Smooth muscle cell of the brain vasculature (primary cell): ENCODE data around the gene HPCAL1.
"Not testable (repeated sequence)": the region's sequence is repeated elsewhere in the genome, so short reads cannot be mapped to it uniquely, and the experiment has no call there.

Source experiments
- DNase-seq: peaks from one replicate; pipeline ENCODE4 v3.0.0-alpha.2; 2012; ENCODE audit warnings: low read depth, low spot score

Gene HPCAL1

DNA sequence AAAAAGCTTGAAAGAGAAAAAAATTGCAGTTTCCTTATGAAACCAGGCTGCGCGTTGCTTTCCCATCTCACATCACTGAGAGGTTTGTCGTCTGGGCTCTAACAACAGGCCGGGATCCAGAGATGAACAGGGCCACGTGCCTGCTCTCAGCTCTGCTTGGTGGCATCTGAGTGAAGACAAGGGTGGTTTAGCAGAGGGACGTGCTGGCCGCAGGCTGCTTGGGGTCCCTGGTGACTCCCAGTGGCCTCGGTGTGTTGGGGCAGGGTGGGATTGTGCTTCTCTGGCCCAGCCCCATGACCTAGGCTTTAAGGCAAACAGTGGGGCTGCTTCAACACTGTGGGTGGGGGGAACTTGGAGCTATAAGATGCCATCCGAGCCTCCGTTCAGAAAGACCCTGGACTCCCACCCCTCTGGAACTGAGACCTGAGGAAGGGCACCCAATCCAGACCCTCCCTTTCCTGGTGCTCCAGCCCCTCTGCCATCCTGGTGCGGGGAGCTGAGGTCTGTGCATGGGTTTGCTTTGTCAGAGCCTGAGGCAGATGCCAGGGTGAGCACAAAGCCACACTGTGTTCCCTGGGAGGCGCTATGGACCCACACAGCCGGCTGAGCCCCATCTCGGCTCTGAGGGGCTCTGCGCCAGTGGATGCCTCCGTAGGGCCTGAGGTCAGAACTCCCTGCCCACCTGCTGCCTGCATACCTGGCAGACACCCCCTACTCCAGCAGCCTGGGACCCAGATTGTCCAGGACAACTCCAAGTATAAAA, 18.4 kb upstream of the HPCAL1 start:
- no peak for DNase-seq

DNA sequence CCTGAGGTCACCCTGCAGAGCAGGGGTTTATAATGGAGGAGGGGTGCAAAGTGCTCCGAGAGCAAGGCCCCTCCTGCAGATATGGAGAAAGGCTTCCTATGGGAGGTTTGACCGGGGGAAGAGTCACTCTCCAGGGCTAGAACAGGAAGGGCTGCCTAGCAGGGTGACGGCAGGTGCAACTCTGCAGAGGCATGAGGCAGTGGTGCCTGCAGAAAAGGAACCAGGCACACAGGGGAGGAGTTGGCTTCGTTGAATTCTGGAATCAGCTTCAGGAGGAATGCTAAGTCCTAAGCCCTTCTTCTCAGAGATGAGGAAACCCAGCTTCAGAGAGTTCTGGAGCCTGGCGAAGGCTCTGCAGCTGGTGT, 17.5 kb upstream of the HPCAL1 start:
- DNase-seq = no peak

DNA sequence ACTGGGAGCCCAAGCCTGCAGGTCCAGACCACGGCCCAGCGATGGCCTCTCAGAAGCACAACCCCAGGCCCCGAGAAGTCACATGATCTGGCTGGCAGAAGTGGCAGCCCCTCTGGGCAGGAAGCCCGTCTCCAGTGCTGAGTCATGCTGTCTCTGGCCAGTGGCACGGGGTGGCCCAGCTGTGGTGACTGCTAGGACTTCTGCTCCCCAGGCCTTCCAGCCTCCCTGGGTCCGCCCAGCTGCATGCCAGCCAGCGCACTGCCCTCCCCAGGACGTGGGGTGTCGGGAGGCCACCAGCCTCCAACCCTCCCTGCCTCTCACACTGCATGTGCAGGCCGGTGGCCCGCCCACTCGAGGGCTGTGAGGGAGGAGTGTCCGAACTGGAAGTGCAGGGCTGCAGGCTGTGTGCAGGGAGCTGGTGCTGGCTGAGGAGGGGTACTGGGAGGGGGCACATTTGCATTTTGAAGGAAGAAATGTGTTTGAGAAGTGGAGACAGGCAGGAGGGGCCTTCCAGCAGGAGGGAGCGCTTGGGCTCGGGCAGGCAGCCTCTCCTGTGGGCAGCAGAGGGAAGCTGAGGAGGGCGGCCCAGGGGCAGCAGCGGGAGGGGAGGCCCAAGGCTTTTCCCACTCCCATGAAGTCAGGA, 17.0 kb upstream of the HPCAL1 start:
- DNase-seq = no peak

DNA sequence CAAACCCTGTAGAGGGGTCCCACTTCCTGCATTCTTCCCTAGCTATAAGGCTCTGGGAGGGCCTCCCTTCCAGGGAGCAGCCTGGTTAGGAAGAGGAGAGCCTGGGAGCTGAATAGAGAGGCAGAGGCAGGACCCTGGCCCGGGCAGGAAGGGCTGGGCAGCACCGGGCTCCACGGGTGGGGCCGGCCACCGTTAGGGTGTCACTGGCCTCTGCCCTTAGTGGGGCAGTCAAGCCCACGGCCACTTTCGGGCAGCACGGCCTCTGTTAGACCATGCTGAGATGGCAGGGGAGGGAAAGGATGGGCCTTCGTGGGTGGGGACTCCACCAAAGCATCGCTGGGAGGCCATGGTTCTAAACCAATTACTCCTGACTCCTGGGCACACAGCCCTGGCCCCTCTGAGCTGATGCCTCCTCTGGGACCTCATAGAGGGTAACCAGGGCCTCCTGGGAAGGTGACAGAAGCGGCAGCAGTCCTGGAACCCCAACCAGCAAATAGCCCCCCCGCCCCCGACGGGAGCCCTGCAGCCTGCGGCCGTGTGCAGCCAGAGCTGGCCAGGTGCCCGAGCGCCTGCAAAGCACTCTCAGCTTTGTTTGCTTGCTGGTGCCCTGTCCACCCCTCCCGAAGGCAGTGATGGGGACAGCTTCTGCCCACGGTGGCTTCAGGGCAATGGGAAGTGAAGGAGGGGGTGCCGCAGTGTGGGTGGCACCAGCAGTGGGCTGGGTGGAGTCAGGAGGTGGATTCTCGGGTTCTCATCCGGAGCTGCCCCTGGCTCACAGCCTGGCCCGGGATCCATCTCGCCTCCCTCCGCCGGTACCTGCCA, 16.3 kb upstream of the HPCAL1 start:
- DNase-seq = no peak

DNA sequence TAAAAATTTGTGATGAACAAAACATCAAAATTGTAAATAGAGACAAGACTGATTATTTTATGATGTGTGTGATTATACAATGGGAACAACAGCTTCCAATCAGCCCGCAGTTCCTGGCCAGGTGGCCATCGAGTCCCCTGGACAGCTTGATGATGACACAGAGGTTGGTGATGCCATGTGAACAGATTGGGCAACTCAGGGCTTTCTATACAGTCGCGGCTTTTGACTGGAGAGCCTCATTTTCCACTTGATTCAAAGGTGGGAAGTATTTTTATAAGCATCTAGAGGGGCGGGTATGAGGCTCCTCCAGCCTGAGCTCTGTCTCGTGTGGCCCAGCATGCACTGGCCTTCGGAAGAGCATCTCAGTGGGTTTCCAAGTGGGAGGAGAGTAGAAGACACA, 14.9 kb upstream of the HPCAL1 start:
- no peak for DNase-seq

DNA sequence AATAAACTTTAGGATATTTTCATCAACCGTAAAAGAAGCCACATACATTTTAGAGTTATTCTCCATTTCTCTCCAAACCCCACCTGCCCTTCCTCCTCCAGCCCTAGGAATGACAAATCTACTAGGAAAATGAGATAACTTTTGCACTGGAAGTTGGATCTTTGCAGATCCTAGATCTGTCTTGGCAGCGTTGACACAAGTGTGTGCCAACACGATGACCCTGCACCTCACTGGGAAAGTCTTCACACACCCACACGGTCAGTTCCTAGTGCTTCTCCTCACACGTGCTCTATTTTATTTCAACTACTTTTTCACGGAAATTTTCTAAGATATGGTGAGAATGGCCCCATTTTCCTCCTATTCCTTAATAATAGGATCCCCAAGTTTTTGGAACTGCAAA, 14.1 kb upstream of the HPCAL1 start:
- DNase-seq = no peak

DNA sequence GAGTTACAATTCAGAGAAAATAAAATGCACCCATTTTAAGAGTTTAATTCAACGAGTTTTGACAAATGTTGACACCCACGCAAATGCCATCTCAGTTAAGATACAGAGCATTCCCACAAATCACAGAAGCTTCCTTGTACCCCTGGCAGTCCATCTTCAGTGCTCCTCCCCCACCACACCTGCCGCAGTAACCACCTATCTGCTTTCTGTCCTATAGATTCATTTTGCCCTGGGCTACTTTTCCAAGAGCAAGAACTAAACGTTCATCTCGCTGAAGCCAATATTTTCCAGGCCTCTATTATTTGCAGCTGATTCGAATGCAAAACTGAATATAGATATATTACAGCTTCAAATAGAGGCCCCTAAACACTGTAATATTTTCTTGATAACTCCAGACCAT, 13.4 kb upstream of the HPCAL1 start:
- no peak for DNase-seq

DNA sequence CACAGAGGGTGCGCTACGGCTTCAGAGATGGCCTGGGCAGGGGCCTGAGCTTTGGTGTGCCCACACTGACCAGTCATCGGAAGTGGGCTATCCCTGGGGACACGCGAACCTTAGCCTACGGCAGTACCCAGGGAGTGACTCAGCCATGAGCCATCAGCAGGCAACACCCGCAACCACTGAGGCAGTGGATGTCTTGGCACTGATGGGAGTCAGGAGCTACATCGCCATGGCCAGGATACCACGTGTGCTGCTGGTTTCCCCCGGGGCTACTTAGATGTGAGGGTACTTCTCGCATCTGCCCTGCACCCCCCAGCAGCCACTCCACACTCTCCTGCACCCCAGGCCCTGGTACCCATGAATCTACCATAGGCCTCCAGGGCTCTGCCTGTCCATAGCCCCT, 12.8 kb upstream of the HPCAL1 start:
- DNase-seq = no peak

DNA sequence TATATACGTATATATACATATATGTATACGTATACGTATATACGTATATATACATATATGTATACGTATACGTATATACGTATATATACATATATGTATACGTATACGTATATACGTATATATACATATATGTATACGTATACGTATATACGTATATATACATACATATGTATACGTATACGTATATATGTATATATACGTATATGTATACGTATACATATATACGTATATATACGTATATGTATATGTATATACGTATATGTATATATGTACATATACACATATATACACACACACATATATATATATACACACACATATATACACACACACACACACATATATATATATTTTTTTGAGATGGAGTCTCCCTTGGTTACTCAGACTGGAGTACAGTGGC, 11.3 kb upstream of the HPCAL1 start:
- DNase-seq = not testable (repeated sequence)

DNA sequence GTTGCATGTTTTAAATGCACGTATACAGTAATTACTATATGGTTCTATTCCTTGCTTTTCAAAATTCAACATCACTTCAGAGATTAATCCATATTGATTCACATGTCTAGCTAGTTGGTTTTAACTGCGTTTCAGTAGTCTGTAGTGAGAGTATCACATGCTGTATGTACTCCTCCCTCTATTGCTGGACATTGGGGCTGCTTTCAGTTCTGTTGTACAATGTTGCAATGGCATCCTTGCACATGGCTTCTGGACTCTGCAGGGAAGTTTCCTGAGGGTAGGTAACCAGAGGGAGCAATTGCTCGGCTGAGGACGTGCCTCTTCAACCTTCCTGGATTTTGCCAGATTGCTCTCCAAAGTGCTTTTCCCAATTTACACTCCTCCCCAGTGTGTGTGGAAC, 10.7 kb upstream of the HPCAL1 start:
- DNase-seq = no peak

DNA sequence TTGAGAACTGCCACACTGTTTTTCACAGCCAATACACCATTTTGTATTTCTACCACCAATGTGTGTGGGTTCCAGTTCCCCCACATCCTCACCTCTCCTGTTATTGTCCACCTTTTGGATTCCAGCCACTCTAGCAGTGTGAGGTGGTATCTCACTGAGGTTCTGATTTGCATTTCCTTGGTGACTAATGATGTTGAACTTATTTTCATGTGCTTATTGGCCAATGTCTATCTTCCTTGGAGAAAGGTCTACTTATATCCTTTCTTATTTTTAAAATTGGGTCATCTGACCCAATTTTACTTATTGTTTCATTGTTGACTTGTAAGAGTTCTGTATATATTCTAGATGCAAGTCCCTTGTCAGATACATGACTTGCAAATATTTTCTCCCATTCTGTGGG, 9.1 kb upstream of the HPCAL1 start:
- DNase-seq = no peak

DNA sequence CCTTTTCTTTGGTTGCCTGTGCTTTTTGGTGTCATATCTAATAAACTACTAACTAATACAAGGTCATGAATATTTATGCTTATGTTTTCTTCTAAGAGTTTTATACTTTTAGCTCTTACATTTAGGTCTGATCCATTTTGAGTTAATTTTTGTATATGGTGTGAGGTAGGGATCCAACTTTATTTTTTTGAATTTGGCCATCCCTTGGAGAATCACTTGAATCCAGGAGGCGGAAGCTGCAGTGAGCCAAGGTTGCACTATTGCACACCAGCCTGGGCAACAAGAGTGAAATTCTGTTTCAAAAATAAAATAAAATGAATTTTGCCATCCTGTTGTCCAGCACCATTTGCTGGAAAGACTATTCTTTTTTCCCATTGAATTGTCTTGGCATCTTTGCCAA, 8.6 kb upstream of the HPCAL1 start:
- no peak for DNase-seq

DNA sequence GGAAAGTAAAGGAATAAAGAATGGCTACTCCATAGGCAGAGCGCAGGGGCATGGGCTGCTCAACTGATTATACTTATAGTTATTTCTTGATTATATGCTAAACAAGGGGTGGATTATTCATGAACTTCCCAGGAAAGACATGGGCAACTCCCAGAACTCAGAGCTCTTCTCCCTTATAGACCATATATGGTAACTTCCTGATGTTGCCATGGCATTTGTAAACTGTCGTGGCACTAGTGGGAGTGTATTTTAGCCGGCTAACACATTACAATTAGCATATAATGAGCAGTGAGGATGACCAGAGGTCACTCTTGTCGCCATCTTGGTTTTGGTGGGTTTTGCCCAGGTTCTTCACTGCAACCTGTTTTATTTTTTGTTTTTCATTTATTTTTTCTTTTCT, 7.1 kb upstream of the HPCAL1 start:
- not testable (repeated sequence) for DNase-seq

DNA sequence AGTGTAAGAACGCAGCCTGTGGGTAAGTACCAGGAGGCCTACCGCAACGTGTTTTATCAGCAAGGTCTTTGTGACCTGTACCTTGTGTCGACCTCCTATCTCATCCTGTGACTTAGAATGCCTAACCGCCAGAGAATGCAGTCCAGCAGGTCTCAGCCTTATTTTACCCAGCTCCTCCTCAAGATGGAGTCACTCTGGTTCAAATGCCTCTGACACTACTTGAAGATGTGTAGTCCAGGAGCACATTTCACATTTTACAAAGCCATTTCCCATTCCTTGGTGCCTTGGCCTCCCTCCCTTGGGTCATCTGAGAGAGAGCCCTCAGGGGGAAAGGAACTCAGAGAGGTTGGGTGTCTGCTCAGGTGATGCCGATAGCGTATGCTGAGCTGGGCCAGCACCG, 6.6 kb upstream of the HPCAL1 start:
- DNase-seq = no peak

DNA sequence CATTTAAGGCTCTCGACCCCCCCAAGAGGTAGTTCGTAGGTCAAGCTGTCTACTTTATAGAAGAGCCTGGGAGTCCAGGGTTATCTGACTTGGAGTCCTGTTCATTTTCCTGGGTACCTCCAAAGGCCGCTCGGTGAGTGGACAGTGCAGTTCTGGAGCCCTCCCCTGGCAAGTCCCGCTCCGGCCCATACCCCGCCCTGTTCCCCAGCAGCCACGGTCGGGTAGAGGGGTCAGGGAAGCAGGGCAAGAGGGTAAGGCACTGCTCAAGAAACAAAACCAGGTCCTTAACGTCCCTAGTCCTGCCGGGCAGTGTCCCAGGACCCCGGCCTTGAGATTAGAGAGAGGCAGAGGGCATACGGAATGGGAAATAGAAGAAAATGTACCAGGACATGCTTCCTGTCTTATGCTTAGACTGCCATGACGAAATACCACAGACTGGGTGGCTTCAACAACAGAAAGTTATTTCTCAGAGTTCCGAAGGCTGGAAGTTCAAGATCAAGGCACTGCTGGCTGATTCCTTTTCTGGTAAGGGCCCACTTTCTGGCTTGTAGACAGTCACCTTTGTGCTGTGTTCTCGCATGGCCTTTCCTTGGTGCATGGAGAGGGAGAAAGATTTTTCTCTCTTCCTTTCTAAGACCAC, 5.4 kb upstream of the HPCAL1 start:
- no peak for DNase-seq

DNA sequence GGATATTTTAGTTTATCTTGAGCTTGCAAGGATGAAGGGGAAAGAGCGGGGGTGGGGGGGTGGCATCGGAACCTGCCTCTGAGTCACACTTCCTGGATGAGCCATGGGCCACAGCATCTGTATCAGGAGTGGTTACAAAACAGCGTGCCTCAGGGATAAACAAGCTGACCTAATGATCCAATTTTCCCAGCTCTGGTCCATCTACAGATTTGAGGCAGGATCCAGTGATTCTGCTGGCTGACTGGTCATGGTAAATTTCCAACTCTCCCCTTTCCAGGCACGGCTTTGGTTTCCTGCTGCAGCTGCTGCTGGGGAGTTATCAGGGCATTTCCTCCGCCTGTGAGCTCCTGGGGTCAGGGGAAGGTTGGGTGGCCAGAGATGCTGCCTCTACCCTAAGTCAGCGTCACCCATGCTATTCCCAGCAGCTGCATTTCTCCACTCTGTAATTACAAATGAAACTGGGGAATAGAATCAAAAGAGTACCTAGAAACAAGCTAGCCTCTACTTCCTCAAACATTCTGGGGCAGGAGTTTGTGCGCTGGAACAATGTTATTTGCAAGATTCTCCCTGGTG, 4.7 kb upstream of the HPCAL1 start:
- no peak for DNase-seq

DNA sequence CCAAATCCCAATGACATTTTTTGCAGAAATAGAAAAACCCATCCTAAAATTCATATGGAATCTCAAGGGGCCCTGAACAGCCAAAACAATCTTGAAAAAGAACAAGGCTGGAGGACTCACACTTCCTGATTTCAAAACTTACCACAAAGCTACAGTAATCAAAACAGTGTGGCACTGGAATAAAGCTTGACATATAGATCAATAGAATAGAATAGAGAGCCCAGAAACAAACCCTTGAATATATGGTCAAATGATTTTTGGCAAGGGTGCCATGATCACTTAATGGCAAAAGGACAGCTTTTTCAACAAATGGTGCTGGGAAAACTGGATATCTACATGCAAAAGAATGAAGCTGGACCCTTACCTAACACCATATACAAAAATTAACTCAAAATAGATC, 3.9 kb upstream of the HPCAL1 start:
- not testable (repeated sequence) for DNase-seq

DNA sequence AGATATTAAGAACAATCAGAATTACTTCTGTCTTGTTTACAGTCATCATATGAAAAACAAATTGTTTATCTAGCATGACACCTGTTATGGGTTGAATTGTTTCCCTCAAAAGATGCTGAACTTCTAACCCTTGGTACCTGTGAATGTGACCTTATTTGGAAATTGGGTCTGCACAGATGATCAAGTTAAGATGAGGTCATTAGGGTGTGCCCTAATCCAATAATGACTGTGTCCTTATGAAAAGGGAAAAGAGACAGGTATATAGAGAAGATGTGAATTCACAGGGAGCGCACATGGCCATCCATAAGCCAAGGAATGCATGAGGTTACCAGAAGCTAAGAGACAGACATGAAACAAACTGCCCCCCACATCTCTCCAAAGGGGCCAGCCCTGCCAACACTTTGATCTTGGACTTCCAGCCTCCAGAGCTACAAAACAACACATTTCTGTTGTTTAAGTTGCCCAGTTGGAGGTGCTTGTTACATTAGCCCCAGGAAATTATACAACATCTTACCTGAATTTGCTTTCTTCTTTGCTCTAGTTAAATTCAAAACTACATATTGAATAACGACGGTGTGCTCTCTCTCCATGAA, 2.3 kb upstream of the HPCAL1 start:
- no peak for DNase-seq

DNA sequence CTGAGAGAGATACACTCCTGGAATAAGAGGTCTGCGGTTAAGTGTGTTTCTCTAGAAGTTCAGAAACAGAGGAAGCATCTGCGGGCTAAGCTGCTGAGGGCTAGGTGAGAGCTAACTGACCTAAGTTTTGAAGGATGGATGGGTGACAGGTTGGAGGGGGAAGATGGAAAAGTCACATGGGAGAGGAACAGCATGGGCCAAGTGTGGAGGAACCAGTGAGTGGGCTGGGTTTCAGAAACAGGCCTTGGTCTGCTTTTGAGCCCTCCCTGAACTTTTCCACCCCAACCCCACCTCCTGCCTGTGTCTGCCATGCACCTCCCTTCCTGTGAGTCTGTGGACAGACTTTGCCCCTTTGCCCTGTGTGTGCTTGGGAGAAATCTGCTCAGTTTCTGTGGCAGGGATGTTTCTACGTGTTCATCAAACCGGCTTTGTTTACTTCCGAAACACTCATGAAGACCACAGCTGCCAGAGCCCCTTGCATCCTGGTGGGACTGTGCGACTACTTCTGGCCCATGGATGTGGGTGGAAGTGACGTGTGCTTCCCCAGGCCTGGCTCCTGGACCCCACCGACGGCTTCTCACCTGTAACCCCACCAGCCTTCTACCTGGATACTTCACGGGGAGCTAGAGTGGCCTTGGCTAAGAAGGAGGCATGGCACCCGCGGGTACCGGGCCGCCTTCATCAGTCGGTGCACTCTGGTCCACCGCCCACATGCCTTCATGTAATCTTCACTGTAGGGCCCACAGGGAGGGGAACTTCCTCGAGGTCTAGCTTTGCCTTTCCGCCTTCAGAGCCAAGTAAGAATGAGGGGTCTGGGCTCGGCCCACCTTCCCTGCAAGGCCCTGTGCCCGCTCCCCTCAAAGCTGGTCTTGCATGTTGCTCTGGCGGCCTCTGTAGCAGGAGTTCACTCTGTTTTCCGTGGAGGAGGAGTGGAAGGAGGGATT, 1.4 kb upstream of the HPCAL1 start:
- no peak for DNase-seq

DNA sequence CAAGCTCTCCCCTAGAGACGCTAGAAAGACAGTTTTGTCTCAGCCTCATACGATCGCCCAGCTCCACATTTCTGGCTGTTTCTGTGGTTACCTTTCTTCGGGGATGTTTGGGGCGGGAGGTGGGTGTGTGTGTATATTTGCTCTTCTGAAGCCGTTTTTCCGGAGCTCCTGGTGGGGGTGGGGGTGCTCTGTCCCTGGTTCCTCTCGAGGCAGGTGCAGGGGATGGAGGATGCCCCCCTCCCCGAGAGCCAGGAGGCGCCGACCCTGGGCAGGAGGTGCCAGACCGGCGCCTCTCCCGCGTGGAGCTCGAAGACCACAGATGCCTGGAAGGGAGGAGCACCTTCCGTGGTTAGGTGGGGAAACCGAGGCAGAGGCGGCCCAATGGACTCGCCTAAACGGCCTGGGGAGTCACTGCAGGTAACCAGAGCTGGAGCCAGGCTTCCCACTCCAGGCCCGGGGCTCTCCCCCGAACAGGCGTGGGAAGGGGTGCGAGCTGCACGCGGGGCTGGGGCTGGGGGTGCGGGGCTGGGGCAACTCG, 694 bp upstream of the HPCAL1 start:
- DNase-seq = no peak
